GM18511 (cell line): ENCODE results near the gene CCDC148.

Experiments
- ATAC-seq: cut with Tn5 transposase; IDR thresholded peaks from one replicate; pipeline ENCODE4 v1.9.1; 2021; ENCODE audit warnings: mild to moderate bottlenecking, moderate library complexity; ENCODE audit not compliant: unreplicated experiment

Gene CCDC148

GRCh38 chr2:158305501-158305900 is 151.1 kb downstream of the CCDC148 start:
- ATAC-seq, result no peak

DNA sequence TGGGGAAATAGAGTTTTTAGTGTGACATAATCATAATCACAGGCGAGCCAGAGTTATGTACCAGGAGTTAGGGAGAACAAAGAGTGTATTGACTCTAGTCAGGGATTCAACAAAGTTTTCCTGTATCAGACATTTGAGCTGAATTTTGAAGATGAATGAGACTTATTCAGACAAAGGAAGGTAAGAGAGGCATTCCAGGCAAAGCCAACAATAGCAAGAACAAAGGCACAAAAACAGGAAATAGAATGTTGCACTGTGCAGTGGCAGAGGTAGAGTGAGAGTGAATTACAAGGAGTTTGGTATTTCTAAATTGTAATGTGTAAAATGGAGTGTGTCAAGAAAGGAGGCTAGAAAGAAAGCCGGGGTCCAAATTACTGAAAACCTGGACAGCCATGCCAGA is 156.2 kb downstream of the CCDC148 start:
- no peak for ATAC-seq

DNA sequence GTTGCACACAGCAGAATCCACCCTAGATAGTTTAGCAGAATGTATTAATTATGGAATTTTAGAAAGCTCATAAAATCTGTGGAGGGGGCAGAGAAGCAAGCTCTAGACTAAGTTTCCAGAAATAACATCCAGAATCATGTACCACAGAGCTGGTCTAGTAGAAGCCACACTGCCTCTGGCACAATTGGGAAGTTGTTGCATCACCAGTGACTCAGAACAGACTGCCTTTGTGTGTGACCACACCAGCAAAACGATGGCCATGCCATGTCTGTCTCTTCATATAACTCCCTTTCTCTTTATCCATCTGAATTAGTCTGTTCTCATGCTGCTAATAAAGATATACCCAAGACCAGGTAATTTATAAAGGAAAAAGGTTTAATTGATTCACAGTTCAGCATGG is 158.9 kb downstream of the CCDC148 start:
- ATAC-seq, result no peak

GRCh38 chr2:158297120-158297519 is 159.4 kb downstream of the CCDC148 start:
- ATAC-seq, result no peak

DNA sequence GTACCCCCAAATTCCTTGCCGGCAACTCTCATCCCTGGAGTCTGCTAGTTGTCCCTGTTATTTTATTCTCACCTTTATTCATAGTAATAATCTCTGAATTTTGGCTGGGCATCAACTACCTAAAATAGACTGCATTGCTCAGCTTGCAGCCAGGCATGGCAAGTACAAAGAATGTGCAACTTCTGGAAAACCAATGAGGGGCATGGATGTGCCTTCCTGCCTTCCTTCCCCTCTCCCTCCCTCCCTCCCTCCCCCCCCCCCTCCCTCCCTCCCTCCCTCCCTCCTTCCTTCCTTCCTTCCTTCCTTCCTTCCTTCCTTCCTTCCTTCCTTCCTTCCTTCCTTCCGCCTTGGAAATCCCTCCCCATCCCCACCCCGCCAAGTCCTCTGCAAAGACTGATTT is 162.8 kb downstream of the CCDC148 start:
- ATAC-seq, result no peak

- ATAC-seq, result no peak
Observed at GRCh38 chr2:158291544-158292180, 164.9 kb downstream of the CCDC148 start.

- no peak for ATAC-seq
Observed at GRCh38 chr2:158290225-158290624, 166.3 kb downstream of the CCDC148 start.

DNA sequence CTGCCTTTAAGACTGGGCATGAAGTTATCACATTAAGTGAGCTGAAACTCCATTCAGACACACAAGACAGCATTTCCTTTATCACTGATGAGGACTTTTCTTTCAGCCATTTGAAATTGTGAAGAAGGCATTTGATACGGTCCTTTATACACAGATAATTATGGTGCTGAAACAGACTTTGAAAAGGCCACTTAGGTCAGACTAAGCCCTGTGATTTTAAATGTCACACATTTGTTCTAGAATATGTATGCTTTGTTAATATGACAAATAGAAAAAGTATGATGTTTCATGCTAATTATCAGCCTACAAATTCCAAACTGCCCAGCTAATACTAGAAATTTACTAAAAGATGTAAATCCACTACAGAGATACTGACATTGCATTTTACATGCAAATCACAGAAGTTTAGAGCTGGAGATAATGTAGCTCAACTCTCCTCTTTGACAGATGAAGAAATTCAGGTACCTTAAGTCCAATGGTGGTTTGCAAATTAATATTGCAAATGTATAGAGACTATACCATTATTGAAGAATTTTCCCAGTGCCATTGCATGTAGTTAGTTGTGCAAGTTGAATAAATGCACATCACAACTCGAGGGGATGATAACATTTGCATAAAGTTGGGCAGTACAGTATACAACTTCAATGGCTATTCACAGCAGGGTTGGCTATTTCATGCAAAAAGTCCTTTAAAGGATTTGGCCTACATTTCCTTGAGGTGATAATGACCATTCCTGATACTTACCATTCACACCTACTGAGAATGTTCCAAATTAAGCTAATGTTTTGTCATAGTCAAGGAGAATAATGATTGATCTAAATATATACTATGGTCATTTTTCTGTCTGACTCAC is 179.7 kb downstream of the CCDC148 start:
- ATAC-seq, result no peak

DNA sequence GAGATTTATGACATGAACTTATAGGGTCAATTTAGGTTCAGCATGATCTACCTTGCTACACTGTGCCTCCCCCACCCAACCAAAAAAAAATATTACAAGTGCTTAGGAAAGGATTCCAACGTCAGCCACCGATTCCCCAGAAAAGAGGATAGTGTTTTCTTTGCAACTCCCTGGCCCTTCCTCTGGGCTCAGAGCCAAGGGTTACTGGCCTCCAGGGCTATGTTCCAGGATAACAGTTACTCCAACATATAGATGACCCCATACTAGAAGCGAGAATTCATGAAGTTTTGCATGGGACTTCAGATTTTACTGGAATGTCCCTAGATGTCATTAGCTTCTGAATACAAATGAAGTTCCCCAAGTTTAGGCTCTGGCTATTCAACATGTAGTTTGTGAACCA is 182.8 kb downstream of the CCDC148 start:
- no peak for ATAC-seq

DNA sequence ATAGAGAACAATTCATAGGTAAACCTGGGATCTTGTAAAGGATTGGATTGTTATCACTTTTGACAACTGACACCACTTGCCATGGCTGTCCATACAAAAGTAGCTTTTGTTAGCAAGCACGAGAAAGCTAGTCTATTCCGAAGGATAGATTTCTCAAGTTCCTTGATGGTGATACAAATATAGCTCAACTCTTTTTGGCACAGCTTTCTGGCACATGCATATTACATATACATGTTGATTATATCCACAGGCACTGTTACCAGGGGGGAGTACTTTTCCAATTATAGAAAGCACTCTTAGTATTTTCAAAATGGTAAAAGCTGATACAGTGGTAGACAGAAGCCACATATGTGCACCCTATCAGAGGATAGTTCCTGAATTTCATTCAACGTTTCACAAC is 186.0 kb downstream of the CCDC148 start:
- ATAC-seq, result no peak

DNA sequence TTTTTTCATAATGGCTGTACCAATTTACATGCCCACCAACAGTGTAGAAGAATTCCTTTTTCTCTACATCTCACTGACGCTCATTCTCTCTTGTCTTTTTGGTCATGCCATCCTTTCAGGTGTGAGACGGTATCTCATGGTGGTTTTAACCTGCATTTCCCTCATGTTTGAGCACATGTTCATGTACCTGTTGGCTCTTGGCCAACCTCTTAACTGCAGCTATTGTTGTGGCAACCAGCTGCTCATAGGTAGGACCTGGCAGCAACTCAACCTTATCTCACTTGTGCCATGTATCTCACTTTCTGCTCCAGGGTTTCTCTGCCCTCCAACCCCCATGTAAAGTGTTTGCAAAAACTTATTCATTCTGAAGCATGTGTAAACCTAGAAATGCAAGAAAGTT is 187.4 kb downstream of the CCDC148 start:
- no peak for ATAC-seq

- ATAC-seq, result no peak
Observed at GRCh38 chr2:158266111-158266510, 190.4 kb downstream of the CCDC148 start.

DNA sequence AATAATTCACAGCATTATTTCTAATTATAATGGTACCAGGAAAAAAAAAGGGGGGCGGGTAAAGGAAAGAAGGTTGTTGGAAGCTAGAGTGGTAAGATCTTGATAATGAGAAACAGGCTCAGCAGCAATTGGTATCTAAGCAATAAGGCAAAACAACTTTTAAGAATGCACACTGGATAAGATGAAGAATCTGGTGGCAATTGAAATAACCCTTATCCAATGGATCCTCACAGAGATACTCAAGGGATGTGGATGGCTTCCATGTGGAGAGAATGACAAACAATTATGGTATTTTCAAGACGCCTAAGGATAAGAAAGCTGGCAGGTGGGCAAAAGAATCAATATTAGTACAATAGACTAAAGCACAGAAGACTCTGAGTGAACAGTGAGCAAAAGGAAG is 201.3 kb downstream of the CCDC148 start:
- no peak for ATAC-seq

DNA sequence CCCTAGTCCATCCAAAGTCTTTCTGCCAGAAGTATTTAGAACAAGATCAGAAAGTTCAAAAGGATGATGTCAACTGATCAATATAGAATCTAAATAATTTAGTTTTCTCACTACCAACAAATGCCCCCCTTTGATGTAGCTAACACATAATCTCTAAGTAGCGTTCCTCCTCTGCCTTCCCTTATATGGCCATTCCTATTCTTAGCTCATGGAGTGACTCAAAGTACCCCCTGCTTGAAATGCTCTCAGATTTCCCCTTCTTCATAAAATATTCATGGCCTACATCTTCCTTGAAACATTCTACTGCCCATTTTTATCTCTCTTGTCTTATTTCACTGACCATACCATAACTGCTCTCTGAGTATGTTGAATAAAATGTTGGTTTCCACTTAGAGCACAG is 203.4 kb downstream of the CCDC148 start:
- ATAC-seq, result no peak

GRCh38 chr2:158251356-158251755 is 205.2 kb downstream of the CCDC148 start:
- no peak for ATAC-seq

- no peak for ATAC-seq
Observed at GRCh38 chr2:158243392-158243791, 213.2 kb downstream of the CCDC148 start.

GRCh38 chr2:158242280-158242679 is 214.3 kb downstream of the CCDC148 start:
- ATAC-seq, result no peak

DNA sequence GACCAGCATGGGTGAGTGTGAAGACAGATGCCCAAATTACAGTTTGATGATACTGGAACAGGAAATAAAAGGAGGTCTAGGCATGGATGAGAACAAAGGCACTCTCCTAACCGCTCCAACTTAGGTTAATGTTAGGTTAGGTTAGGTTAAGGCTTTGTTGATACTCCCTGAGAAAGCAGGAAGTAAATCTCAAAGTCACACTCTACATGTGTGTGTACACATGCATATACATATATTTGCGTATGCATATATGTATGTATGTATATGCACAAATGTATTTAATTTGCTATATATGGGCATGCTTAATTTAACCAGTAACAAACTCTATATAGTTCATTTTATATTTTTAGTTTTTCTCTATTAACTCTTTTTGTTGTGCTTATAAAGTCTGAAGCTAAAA is 215.6 kb downstream of the CCDC148 start:
- ATAC-seq, result no peak

DNA sequence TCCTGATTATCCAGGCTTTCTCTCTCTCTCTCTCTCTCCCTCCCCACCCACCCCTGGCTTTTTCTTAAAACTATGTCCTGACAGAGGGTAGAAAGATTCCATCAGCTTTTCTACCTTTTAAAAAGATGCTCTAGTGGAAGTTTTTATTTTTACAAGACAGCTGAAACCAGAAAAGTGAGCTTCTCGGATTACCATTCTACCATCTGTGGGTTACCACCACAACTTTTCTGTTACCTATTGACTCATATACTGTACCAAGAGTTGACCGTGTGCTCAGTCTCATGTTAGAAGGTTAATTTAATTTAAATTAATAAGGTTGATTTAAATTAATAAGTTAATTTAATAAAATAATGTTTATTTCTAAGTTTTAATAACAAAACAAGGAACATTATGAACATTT is 217.3 kb downstream of the CCDC148 start:
- no peak for ATAC-seq

- no peak for ATAC-seq
Observed at GRCh38 chr2:158234497-158234896, 222.1 kb downstream of the CCDC148 start.

GRCh38 chr2:158232476-158232875 is 224.1 kb downstream of the CCDC148 start:
- no peak for ATAC-seq

- ATAC-seq, result no peak
Observed at GRCh38 chr2:158228943-158229508, 227.5 kb downstream of the CCDC148 start.
